ENCODE results near the gene OR4E1. TPM values are rescaled to one million over a fixed set of nuclear protein-coding genes. Genes with fewer than 3 reads are reported as not detected.
"Not testable (repeated sequence)": the region's sequence is repeated elsewhere in the genome, so short reads cannot be mapped to it uniquely, and the experiment has no call there.

Gene OR4E1
- total RNA-seq, 1 donor: not detected

- no peak for DNase-seq (ENCODE audit: low read depth)
- no peak overlapping the region for H3K4me3 ChIP-seq (ENCODE audit: low read depth, low read length)
- TF ChIP-seq CTCF (IDR thresholded peaks at IDR 0.05; ENCODE audit: insufficient read depth, low read length): no peak
These were observed 30.7 kb upstream of the OR4E1 start for GRCh38 chr14:21704338-21704737.

- no peak overlapping the region for H3K4me3 ChIP-seq (ENCODE audit: low read depth, low read length)
- TF ChIP-seq CTCF (IDR thresholded peaks at IDR 0.05; ENCODE audit: insufficient read depth, low read length): no peak
- DNase-seq (ENCODE audit: low read depth): no peak
These were observed 30.0 kb upstream of the OR4E1 start for GRCh38 chr14:21703357-21704326.

DNA sequence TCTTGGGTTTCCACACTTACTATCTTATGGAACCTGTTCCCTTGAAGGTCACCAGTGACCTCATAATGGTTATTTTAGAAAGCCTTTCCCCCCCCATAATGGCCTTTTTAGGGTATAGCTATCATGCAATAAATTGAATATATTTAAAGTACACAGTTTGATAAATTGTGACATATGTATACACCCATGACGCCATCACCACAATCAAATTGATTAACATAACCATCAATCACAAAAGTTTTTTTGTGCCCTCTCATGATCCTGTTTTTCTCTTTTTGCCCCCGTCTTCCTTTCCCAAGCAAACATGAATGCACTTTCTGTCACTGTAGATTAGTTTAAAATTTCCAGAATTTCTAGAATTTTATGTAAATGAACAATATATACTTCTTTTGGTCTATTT, 28.7 kb upstream of the OR4E1 start:
- no peak for TF ChIP-seq CTCF (IDR thresholded peaks at IDR 0.05; ENCODE audit: insufficient read depth, low read length)
- no peak for DNase-seq (ENCODE audit: low read depth)
- no peak overlapping the region for H3K4me3 ChIP-seq (ENCODE audit: low read depth, low read length)

DNA sequence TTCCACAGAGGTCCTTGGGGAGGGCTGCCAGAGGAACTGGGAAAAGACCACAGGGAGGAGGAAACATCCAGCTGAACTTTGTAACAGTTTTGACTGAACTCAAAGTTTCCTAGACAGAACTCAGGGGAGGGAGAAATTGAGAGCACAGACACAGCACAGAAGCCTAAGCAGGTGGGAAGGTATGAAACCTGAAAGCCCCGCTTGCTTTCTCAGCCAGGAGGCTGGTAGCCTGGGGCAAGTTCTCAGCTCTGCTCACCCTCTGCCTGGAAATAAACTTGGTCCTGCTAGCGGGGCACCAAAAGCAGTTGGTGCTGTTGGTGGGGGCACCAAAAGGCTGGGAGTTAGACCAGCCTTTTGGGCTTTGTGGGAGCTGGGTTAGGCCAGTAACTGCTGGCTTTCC, 25.9 kb upstream of the OR4E1 start:
- TF ChIP-seq CTCF (IDR thresholded peaks at IDR 0.05; ENCODE audit: insufficient read depth, low read length): no peak
- DNase-seq (ENCODE audit: low read depth): no peak
- H3K4me3 ChIP-seq (ENCODE audit: low read depth, low read length): no peak overlapping the region

- not testable (repeated sequence) for DNase-seq (ENCODE audit: low read depth); H3K4me3 ChIP-seq (ENCODE audit: low read depth, low read length)
These were observed 24.9 kb upstream of the OR4E1 start for GRCh38 chr14:21698538-21698937.

- not testable (repeated sequence) for DNase-seq (ENCODE audit: low read depth); H3K4me3 ChIP-seq (ENCODE audit: low read depth, low read length)
These were observed 24.0 kb upstream of the OR4E1 start for GRCh38 chr14:21697662-21698061.

DNA sequence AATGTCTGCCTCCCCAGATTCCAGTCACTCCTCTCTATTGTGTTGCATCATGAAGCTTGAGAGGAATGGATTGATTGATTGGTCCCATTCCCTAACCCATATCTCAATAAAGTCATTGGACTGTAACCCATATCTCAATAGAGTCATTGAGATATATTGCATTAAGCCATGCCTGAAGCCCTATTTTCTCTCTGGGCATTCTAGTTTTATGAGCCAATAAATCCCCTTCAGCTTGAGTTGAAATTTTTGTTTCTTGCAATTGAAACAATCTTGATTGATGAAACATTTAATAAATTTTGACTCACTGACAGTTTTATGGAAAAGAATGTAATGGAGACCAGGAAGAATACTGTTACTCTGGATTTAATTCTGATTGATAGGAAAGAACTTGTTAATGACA, 20.8 kb upstream of the OR4E1 start:
- H3K4me3 ChIP-seq (ENCODE audit: low read depth, low read length): no peak overlapping the region
- DNase-seq (ENCODE audit: low read depth): no peak
- TF ChIP-seq CTCF (IDR thresholded peaks at IDR 0.05; ENCODE audit: insufficient read depth, low read length): no peak

- DNase-seq (ENCODE audit: low read depth): no peak
- H3K4me3 ChIP-seq (ENCODE audit: low read depth, low read length): no peak overlapping the region
- no peak for TF ChIP-seq CTCF (IDR thresholded peaks at IDR 0.05; ENCODE audit: insufficient read depth, low read length)
These were observed 12.8 kb upstream of the OR4E1 start for GRCh38 chr14:21686468-21686867.

All from fibroblast of the aortic adventitia (primary cell).